CD4-positive, alpha-beta T cell treated with Interleukin-4 for 1 hour (primary cell): ENCODE measurements around the gene EIF3J.
"Not testable (repeated sequence)": the region's sequence is repeated elsewhere in the genome, so short reads cannot be mapped to it uniquely, and the experiment has no call there.

Experiments
- DNase-seq, 2 donors: peaks; one replicate each; pipeline ENCODE4 v3.0.0-alpha.2; 2020 to 2022

EIF3J gene

DNA sequence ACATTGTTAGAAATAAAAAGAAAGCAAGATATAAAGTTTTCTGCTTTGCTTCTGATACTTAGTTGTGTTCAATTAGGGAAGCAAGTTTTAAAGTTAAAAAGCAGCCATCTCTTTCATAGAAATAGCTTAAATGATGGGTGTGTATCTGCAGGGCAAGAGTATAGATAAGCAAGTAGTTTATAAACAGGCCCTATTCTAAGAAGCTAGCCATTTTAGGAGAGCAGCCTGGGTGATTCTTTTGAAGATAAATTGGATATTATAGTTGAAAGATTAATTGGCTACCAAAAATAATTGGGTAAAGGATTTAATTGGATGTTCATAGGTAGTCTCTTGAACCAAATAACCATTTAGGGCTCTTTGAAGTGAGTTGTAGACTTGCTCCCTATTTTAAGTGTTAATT is 5.6 kb downstream of the EIF3J start:
- no peak for DNase-seq

DNA sequence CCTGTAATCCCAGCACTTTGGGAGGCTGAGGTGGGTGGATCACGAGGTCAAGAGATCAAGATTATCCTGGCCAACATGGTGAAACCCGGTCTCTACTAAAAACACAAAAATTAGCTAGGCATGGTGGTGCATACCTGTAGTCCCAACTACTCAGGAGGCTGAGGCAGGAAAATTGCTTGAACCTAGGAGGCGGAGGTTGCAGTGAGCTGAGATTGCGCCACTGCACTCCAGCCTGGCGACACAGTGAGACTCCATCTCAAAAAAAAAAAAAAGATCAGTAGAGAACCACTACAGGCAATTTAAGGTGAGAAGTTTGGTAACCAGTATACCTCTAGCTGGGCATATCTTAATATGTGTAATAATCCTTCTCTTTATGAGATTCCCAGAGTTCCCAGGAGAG is 7.8 kb downstream of the EIF3J start:
- DNase-seq: not testable (repeated sequence)

DNA sequence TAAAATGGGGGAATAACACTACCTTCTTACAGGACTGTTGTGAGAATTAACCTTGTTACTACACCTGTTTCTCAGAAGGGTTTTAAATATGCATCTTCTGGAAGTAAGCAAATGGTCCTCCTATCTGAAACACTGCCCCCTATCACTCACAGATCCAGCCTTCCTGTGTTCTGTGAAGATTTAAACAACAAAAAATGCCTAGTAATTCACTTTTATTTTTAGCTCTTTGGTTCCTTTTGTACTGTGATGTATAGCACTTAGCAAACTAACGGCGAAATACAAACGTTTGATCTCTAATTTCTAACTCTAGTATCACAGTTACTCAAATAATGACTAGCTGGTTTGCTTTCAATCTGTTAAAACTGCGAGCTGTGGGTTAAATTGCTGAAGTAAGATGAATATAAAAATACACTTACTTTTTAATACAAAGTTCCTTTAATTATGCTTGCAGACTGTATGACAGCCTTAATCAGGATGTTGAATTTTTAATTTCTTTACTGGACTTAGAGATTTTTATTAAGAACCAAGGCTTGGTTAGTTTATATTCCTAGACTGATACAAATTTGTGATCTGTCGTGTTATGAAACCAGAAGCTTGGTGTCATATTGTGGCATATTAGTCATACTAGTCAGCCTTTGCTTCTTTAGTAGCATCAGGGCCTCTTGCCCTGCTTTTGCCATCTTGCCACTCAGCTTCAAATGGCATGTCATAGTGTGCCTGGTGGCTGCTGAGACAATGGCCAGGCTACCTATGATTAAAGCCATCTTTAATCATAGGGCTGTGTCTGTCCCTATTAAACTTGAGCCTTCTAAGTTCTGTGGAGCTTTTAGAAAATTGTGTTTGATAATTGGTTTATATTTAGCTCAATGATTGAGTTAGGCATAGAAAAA is 9.2 kb downstream of the EIF3J start:
- DNase-seq: peak in 1 of 2 donors; percentile 46

DNA sequence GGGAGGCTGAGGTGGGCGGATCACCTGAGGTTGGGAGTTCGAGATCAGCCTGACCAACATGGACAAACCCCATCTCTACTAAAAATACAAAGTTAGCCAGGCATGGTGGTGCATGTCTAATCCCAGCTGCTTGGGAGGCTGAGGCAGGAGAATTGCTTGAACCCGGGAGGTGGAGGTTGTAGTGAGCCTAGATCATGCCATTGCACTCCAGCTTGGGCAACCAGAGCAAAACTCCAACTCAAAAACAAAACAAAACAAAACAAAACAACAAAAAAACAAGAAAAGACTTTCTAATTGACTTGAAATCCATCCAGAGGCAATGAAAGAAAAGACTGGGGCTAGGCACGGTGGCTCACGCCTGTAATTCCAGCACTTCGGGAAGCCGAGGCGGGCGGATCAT is 12.2 kb downstream of the EIF3J start:
- not testable (repeated sequence) for DNase-seq

DNA sequence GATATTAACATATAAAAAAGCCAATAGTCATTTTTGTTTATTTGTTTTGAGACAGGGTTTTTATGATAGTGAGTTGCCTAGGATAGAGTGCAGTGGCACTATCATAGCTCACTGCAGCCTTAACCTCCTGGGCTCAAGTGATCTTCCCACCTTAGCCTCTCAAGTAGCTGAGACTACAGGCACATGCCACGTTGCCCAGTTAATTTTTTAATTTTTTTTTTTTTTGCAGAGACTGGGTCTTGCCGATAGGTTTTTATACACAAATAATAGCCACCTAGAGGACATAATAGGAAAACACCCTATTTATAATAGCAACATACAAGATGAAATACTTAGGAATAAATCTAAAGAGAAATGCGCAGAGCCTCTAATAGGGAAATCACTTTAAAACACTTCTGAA is 13.3 kb downstream of the EIF3J start:
- DNase-seq: peak in 1 of 2 donors; percentile 48

DNA sequence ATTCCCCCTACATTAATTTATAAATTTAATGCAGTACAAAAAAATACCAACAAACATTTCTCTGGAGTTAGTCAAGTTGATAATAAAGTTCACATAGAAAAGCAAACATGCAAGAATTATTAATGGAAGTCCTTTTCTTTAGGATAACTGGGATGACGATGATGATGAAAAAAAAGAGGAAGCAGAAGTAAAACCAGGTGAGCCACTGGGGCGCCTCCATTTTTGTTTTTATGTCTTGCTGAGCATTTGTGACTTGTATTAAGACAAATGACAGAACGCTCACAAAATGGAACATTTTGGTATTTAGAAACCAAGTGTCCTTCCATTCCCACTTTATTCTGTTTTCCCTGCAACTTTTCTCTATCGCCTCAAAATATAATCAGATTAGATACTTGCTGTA is 13.8 kb downstream of the EIF3J start:
- no peak for DNase-seq

DNA sequence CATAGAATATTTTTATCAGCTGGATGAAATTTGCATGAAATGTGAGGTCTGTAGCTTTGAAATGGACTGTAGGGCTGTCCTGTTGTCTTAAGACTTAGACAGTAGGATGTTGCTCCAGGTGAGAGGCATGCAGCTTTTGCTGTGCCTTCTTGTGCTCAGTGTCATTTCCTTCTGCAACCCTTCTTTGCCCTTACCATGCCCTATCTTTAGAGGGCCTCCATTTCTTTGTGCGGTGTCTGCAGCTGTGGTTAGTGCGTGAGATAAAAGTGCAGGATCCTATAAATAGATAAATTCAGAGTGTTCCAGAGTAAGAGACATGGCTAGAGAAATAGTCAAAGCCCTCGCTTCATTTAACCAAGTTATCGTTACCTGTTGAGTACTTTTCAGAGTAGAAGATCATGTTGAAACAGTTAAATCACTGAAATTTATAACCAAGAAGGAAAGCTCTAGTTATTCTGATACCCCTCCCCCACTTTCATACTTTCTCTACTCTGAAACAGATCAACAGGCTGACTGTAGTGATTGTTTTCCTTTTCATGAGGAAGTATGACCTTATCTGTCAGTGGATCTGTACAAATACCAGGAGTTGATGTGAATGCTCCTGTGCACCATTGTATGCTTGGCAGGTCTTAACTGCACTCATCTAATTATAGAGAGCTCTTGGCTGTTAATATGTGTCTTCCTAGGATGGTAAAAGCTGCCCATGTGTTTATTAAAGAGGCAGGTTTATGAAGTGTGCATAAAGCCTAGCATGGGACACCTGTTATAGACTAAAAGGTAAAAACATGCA is 18.2 kb downstream of the EIF3J start:
- DNase-seq: no peak

DNA sequence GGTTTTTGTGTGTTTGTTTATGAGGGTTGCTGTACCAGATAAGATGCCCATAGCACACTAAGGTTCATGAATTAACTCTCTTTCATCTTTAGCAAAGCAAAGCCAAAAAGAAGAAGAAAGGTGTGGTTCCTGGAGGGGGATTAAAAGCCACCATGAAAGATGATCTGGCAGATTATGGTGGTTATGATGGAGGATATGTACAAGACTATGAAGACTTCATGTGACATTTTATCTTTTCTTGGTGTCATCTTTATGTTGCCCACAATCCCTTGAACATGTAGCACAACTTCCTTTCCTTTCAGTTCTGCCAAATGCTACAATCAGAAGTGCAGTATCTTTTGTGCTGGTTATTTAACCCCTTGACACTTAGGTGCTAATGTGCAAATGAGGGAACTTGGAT is 24.0 kb downstream of the EIF3J start:
- DNase-seq: not testable (repeated sequence)

DNA sequence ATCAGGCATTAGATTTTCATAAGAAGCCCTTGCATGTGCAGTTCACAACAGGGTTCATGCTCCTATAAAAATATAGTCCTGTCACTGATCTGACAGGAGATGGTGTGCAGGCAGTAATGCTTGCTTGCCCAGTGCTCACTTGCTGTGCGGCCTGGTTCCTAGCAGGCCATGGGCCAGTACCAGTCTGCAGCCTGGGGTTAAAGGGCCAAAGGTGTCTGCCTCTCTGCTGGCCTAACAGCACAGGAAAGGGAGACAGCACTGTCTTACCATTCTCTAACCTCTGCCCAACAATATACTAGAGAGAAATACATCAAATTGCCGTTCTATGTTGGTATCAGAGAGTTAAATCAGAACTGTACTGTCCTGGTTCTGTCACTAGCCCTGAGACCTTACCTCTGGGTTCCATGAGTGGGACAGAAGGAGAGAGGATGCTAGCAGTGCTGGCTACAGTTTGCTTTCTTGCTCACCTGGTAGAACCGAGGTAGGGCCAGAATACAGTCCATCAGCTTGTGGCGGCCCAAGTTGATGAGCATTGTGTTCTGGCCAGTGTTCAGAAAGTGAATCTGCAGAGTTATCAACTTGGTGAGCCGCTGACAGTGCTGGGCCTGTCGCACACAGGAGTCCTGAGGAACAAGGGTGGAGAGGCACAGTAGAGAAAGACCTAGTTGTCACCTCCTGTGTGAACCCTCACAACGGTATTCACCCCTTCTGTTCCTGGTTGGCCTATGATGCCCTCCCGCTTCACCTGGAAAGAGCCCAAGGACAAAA is 28.6 kb downstream of the EIF3J start:
- DNase-seq: no peak

DNA sequence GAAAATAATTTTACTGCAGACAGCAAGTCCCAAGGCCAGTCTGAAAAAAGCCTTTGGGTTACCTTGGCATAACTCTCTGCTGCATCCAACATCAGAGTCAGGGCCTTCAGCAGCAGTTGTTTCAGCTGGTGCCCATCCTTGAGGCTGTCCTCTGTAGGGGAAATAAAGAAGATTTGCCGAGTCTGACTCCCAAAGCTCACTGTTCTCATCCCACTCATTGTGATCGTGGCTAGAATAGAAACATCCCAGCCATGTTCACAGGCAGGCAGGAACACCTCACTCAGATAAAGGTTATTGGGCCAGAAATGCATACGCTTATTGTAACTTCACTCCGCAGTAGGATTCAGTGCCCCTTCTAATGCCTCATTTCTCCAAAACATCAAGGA is 29.2 kb downstream of the EIF3J start:
- no peak for DNase-seq

DNA sequence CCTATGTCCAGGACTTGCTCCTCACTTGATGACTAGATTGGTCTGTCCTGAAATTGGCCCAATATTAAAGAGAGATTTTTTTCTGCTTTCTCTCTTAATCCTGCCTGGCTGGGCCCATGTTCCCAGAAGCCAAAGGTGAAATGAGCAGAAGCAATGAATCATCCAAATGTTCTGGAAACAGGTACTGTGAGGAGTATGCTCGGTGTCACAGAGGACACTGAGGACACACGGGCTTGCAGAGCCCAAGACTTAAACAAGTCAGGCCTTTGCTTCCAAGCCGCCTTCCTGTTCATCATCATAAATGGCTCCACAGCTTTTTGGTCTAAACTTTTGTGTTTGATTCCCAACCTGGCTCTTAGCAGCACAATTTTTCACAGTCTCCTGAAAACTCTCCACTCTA is 31.4 kb downstream of the EIF3J start:
- no peak for DNase-seq

DNA sequence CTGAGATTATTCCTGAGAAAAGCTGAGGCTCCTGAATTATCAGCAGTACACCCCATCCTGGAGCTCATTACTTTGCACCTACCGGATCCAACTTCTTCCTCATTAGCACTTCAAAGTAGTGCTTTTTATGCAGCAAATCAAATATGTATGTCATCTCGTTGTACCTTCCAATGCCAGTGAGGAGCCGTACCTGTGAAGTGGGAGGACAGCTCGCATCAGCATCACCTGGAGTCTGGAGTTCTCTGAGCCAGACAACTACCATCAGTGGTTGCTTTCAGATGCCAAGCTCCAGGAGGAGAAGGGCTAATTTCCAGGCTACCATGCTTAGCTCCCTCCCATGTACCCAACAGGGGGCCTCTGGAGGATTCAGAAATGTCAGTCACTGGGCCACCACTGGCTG is 32.4 kb downstream of the EIF3J start:
- DNase-seq: no peak

DNA sequence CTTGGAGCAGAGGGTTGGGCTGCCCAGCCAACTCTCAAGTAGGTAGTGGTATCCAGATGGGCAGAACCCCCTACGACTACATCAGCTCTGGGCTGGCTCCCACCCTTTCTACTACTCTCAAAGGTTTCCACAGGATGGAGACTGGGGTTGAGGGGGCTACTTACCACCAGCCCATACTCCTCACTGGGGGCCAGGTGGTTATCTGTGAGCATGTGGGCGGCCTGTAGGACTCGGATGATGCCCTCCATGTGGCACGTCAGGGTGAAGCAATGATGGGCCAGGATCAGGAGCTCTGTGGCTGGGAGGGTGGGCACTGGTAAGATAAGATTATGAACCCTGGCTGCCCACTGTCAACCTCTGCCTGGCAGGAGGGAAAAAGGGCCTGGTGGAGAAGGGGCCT is 33.4 kb downstream of the EIF3J start:
- no peak for DNase-seq

DNA sequence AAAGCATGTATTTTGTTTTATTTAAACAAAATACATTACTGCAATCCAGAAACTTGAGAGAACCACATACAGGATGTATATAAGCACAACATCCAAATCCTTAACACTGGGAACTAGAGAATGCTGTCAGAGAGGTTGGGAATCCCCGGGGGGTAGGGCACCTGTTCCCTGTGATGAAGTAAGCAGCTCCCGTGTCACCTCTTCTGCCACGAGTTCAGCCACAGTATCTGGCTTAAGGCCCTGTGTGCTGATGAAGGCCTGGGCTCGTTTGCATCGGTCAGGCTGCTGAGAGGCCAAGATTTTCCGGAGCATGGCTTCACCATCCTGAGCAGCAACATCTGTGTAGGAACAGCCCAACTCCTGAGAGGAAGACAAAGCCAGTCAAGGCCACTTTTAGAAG is 36.4 kb downstream of the EIF3J start:
- DNase-seq: no peak

DNA sequence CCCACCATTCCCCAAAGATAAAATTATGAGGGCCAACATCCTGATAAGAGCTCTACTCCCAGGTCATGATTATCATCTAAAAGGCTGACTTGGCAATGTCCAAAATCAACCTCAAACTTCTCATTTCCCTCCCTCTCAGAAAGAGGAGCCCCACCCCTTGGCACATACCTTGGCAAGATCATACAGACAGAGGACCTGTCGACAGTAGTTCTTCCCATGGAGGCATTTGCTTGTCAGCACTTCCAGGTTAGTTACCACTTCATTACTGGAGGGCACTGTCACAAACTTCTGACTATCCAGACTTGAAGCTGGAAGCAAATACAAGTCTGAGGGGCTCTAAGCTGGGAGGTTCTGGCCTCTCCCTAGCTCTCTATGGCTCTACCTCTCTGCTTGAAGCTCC is 37.8 kb downstream of the EIF3J start:
- DNase-seq: no peak

DNA sequence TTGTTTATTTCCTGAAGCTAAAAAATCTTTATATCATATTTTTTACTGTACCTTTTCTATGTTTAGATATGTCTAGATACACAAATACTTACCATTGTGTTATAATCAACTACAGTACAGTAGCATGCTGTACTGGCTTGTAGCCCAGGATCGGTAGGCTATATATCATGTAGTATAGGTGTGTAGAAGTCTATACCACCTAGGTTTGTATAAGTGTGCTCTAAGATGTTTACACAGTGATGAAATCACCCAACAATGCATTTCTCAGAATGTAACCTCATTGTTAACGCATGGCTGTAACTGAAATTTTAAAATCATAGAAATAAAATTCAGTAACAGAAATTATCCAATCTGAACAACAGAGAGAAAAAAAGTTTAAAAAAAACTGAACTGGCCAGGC is 43.2 kb downstream of the EIF3J start:
- DNase-seq: no peak

DNA sequence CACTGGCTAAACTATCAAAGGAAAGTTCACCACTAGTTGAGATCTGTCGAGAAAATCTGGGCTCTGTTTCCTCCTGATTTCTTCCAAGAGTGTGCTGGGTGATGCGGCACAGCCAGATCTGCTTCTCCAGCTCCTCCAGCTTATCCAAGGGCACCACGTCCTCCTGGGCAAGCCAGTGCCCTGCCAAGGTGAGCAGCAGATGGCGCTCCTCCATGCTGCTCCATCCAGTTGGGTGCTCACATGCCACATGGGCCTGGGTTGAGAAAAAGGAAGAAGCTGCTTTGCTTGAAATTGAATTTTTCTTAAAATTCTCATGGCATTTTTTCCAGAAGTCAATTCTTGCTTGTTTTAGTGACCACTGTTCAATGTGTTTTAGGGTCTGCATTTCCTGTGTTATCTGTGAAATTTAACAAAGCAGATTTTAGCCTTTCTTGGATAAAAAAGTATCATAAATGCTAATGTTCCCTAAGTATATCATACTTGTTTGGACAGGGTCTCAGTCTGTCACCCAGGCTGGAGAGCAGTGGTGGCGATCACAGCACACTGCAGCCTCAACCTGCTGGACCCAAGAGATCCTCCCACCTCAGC is 47.3 kb downstream of the EIF3J start:
- DNase-seq: peak; percentile 62 to 67

DNA sequence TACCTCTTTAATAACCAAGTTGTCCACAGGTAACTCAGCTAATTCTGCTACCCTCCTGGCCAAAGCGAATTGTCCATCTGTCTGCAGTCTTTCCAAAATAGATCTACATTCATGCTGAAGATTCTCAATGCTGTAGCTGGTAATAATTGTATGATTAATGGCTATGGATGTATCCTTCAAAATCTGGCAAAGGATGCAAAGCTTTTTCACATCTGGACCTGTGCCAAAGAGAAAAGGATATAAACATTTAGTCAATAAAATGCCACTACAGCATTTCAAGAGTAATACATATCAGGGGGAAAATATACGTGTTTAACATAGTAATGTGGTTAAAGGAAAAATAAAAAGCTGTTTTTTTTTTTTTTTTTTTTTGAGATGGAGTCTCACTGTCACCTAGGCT is 48.7 kb downstream of the EIF3J start:
- DNase-seq: no peak

DNA sequence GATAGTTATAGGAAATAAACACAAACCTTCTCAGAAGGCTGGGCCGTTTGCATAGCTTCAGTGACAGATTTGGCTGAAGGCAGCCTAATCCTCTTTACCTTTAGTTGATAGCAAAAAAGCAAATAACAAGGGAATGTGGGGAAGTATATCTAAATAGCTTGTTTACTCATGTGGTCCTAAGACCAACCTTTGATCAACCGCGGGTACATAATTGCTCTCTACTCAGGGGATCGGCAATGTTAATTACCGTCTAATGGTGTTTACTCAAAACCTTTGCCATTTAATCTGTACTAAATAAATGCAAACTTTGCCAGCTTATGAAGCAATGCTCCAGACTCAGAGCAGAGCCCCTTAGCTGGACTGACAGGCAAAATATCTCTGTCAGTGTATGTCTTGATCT is 51.6 kb downstream of the EIF3J start:
- DNase-seq: no peak

DNA sequence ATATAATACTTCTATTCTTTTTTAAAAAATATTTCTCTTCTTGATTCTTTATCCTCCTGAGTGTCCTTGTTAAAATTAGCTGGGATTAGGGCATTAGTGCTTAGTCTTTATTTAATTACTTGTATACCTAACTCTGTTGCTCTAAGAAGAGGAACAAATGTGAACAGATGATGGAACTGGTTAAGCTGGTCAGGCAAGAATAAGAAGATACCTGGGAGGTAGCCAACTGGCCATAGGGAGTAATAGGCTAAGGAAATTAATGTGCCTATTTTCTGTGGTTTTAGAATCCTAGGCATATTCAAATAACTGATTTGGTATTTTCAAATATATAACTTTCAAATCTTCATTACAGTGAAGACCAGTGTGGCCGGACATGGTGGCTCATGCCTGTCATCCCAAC is 54.4 kb downstream of the EIF3J start:
- DNase-seq: no peak

DNA sequence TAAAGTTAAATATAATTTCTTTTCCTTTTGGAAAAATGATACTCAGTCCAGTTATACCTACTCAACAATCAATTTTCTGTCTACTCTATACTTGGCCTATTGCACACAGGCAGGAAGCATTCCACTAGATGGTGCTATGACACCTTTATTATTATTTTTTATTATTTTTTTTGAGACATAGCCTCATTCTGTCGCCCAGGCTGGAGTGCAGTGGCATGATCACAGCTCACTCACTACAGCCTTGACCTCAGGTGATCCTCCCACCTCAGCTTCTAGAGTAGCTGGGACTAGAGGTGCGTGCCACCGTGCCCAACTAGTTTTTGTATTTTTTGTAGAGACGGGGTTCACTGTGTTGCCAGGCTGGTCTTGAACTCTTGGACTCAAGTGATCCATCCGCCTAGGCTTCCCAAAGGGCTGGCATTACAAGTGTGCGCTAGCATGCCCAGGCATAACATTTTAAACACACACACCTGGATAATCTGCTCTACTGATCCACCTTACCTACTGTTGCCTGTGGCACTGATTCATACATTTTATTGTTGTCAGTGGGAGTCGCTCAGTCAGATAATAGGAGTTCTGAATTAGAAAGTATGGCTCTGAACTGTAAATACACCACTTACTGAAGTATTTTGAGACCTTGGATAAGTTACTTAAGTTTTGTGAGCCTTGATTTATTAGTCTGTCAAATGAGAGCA is 56.2 kb downstream of the EIF3J start:
- DNase-seq: peak; percentile 28 to 72

DNA sequence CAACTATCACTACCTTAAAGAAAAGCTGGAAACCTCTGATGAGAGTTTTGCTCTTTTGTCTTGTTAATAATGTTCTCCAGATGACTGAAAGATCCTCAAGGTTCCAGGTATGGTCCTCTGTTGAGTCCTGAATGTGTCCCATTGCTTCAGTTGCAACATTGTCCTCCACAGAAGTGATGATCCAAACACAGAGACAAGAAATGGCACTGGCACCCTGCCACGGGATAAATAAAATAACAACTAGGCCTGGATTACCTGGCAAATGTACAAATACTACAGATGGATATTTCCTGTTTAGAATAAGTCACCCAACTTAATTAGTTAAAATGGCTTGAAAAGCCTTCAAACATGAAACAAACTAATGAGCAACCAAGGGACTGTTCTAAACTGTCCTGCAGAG is 58.3 kb downstream of the EIF3J start:
- no peak for DNase-seq
